ENCODE results near the gene TMEM201.

TMEM201 gene

DNA sequence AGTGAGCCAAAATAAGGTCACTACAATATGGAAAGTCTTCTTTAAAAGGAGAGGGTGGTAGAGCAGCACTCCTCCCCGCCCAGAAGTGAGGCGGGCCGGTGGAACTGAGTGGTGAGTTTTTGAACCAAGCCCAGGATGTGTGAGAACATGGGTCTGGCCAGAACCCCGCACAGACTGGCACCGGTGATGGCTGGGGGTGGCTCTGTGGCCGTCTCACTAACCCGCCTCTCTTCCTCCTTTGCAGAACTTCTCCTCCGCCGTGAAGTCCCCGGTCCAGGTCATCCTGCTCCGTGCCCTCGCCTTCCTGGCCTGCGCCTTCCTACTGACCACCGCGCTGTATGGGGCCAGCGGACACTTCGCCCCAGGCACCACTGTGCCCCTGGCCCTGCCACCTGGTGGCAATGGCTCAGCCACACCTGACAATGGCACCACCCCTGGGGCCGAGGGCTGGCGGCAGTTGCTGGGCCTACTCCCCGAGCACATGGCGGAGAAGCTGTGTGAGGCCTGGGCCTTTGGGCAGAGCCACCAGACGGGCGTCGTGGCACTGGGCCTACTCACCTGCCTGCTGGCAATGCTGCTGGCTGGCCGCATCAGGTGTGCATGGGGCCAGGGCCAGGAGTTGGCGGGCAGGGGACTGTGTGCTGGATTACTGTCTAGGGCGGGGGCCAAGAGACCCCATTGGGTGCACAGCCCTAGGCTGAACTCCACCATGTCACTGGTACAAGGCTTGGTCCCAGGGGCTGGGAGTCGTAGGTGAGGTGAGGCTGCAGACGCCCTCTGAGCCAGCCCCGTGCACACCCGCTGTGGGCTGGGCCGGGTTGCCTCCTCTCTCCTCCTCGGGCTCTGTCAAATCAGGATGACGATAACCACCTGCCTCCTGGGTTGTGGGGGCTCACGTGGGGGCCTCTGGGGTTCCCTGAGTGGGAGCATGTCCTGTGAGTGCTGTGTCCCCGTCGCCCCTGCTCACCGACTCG lies 12.4 kb downstream of the TMEM201 start:
- no peak for DNase-seq (ENCODE audit: low spot score)

DNA sequence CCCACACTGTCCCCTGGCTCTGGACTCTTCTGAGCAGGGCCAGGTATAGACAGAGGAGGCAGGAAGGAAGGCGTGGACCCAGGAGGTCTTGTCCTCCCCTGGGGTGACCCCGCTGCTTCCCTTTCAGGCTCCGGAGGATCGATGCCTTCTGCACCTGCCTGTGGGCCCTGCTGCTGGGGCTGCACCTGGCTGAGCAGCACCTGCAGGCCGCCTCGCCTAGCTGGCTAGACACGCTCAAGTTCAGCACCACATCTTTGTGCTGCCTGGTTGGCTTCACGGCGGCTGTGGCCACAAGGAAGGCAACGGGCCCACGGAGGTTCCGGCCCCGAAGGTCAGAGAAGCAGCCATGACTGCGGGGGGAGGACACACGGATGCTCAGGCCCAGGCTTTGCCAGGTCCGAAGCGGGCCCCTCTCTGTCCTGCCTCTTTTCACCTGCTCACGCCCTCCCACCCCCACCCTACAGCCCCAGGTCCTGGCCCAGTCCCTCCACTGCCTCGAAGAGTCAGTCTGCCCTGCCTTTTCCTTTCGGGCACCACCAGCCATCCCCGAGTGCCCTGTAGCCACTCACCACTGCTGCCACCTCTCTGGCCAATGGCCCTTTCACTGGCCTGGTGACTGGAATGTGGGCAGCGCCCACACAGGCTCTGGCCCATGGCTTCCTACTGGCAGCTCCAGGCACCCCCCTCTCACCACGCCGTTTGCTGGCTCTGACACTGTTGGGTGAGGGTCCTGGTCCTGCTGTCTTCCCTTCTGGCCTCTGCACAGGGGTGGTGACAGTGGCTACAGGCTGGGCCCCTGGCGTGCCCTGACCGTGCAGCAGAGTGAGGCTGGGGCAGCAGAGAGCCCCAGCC lies 13.5 kb downstream of the TMEM201 start:
- no peak for DNase-seq (ENCODE audit: low spot score)

DNA sequence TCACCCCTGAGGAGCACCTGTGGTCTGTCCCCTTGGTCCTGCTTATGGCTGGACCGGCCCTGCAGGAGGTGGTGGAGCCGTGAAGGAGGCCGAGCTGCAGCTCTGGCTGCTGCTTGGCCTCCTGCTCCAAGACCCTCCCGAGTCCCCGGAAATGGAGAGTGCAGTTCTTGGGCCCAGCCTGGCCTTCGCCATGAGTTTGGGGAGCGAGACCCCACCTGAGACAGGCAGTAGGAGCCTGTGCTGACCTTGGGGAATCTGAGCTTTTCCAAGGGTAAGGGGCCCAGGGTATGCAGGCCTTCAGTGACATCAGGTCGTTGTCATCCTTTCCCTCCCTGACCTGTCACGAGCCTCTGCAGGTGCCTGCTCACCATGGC lies 14.1 kb downstream of the TMEM201 start:
- no peak for DNase-seq (ENCODE audit: low spot score)

DNA sequence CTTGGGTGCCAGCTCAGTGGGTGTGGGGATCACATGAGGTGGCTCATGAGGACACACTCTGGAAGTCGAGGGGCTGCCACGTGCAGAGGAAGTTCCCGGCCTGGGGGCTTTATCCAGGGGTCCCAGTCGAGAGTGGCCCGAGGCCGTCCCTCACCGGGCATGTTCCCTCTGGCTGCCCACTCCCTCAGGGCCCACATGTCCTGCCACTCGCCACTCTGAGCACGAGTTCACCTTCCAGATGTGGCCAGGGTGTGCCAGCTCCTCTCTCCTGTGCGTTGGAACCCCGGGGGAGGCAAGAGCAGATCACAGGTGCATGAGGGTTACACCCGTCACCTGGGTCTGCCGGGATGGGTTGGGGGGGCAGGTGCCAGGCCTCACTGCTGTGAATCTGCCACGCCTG lies 14.6 kb downstream of the TMEM201 start:
- no peak for DNase-seq (ENCODE audit: low spot score)

DNA sequence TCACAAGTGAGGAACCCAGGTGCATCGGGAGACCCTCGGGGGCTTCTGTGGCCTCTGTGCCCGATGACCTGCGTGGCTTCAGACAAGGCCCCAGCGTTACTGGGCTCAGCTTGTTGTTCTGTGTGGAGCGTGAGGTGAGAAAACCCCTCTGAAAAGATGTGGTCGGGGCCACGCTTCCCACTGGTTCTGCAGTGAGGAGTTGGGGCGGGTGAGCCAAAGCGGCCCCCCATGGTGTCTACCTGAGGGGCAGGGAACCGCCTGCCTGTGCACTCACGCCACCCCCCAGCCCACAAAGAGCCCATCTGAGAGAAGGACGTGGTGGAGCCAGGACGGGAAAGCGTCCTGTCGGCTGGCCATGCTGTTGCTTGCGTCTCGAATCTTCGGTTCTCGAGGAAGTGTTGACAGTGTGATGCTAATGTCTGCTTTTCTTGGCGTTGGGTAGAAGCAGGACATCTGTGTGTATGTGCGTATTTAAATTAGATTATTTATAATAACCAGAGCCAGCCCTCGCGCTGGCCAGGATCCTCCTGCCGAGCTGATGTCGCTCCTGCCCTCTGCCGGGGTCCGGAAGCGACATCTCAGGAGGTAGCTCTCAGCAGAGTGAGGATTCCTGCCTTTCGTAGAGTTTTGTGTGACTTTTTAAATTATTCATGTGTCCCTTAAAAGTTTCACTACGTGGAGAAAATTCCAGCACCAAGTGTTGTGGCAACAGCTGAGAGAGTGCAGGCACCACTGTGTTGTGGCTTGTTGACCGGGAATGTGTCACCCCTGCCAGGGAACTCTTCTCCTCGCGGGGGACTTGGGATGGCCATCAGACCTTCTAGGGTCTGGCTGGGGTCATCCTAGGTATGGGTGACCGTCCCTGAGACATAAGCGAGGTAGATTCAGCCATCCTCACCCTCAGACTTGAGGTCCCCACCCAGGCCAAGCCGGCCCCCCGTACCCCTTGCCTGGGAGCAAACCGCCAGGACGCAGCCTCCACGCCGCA lies 15.3 kb downstream of the TMEM201 start:
- DNase-seq (ENCODE audit: low spot score), result no peak

DNA sequence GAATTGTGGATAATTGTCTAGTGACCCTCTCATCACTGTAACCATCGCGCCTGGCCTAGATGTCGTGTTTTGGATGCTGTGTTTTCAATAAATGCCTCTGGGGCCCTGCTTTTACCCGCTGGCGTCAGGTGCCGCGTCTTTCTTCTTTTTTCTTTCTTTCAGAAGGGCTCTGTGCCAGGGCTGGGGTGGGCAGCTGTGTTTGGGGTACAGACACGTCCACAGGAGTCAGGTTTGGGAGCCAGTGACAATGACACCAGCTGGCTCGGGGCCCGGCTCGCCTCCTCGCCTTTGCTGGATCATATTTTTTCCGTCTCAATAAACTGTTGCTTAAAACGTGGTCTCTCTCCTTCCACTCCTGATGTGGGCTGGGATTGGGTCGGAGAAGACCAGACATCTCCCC lies 16.1 kb downstream of the TMEM201 start:
- no peak for DNase-seq (ENCODE audit: low spot score)

DNA sequence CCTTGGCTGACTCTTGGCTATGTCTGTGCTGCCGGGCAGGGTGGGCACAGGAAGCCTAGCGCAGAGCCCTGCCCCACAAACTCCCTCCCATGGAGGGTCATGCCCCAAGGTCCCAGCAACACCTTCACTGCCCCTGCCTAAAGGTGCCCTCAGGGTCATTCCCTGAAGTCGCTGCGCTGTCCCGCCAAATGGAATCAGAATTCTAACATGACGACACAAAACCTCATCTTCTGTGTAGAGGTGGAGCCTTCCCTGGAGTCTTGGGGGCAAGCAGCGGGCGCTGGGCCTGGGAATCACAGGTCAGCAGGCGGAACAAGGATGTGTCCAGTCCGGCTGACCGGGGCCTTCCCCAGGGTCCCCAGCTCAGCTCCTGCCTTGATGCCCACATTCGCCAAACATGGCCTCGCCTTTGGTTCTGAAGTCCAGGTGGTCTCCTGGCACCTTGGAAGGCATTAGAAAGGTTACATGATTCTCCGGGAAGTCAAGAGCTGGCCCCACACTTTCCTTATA lies 17.3 kb downstream of the TMEM201 start:
- DNase-seq (ENCODE audit: low spot score), result no peak

DNA sequence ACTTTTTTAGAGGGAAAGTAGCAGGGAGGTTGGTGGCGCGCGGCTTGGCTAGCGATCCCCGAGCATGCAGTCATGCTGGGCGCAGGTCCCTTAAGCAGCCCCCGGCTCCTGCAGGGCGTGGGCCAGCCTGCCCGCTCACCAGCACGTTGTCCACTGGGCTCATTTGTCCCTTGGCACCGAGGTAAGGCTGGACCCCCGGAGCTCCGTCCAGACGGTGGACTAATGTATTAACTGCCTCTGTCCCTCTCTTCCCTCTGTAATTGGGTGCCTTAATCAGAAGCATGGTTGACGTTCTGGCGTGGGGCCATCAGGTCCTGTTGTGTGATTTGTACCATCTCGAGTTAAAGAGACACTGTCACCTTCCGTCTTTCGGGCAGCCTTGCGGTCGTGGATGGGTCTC lies 17.7 kb downstream of the TMEM201 start:
- no peak for DNase-seq (ENCODE audit: low spot score)

DNA sequence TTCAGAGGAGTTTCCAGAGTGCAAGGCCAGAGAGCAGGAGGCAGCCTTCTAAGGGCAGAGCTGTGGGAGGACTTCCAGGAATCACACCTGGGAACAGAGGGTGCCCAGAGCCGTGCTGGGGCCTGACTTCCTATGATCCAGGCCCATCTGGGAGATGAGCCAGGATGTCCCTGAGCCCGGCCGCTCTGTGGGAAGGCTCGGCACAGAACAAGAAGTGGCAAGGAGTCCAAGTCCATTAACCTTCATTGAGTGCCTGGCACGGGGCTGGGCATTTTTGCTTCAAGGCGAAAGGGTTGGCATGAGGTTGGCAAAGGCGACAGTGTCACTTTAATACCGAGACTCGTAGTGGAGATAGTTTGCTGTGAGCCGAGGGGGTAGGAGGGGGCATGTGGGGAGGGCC lies 18.2 kb downstream of the TMEM201 start:
- DNase-seq (ENCODE audit: low spot score), result no peak

DNA sequence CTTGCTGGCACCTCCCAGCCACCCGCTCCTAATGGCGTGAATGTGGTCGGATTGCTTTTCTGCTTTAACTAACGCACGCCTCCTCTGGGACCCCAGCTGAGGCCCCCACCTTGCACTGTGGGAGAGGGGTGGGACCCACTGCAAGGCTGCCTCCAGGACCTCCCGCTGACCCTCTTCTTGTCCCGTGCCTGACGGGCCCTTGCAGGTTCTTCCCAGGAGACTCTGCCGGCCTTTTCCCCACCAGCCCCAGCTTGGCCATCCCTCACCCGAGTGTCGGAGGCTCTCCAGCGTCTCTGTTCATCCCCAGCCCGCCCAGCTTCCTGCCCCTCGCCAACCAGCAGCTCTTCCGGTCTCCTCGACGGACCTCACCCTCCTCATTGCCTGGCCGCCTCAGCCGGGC lies 18.6 kb downstream of the TMEM201 start:
- no peak for DNase-seq (ENCODE audit: low spot score)

DNA sequence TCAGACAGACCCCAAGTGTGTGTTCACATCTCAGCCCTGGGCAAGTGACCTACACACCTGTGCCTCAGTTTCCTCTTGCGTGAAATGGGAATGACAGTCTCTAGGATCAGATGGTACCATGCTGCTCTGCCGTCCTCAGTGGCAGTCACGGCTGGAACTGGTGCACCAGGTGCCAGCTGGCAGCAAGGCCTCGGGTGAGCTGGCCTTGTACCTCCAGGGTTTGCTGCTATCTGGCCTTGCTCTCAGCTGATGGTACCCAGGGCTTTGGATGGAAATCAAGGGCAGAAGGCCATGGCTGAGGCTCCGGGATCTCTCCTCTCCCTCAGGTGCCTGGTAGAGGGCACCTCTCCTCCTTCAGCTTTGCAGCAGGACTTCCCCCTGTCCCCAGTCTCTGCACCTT lies 21.3 kb downstream of the TMEM201 start:
- DNase-seq (ENCODE audit: low spot score), result no peak

DNA sequence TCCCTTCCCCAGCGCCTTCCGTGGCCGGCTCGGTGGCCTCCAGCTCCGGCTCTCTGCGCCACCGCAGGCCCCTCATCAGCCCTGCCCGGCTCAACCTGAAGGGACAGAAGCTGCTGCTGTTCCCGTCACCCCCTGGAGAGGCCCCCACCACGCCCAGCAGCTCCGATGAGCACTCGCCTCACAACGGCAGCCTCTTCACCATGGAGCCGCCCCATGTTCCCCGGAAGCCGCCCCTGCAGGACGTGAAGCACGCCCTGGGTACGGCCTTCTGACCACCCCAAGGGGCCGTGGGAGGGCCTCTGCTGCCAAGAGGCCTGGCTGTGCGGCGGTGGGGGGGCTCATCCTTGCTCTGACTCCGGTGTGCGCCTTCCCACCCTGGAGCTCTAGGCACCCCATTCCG lies 21.8 kb downstream of the TMEM201 start:
- DNase-seq (ENCODE audit: low spot score), result no peak

DNA sequence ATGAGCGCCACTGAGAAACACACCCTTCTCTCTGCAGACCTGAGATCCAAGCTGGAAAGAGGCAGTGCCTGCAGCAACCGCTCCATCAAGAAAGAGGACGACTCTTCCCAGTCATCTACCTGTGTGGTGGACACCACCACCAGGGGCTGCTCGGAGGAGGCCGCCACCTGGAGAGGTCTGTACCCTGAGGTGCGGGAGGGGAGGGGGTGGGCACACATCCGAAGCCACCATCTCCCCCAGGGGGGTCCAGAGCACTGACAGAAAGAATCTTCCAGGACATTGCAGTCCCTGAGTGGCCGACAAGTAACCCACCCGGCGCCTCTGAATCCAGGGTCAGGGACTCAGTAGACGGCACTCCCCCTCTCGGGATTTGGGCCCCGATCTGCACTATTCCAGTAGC lies 23.0 kb downstream of the TMEM201 start:
- DNase-seq (ENCODE audit: low spot score), result no peak

DNA sequence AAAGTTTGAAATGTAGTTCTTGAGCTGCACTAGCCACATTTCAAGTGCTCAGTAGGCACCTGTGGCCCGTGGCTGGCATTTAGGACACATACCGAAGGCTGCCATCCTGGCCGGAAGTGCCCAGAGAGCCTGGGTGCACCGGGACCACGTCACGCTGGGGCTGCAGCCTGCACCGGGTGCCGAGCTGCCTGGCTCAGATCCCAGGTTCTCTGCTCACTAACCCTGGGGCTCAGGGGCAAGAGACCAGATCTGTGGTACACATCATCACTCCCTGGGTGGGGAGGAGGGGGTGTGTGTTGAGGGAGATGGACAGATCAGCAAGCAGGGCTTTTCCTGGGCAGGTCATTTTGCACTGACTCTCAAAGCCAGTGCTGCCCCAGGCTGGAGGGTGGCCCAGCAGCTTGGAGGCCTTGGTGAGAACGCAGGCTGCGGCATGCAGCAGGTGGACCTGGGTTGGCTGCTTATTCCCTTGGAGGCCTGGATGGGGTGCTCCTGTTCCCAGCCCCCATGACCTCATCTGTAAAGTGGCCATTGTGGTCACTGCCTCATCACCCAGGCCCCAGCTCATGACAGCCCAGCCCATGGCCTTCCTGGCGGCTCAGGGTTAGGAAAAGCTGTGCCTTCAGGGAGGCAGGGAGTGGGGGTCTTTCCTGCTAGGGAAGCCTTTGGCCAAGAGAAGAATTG lies 23.6 kb downstream of the TMEM201 start:
- no peak for DNase-seq (ENCODE audit: low spot score)

DNA sequence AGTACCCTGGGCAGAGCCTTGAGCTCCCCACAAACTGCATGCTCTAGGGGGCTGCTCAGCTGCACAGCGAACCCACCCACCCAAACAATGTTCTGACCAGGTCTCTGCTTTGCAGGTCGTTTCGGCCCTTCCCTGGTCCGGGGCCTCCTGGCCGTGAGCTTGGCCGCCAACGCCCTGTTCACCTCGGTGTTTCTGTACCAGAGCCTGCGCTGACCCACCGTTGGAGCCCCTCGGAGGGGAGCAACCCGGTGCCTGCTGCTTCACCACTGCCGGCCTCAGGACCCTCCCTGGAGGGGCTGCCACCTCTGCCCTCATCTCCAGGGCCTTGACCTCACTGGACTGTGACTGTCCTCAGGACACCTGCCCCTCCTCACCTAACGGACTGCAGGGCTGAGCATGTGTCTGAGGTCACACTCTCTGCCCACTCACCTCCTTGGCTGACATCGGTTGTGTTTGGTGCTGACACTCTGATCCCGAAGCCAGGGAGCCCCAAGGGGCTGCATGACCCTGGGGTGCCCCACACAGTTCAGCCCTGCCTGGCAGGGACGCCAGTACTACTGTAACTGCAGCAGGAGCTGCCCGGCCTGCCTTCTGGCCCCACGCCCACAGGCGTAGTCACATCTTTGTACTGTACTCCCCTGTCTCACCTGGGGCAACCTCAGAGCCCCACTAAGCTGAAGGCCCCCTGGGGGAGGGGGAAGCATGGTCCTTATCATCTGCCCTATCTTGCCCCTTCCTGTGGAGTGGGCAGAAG lies 24.3 kb downstream of the TMEM201 start:
- DNase-seq (ENCODE audit: low spot score), result no peak

DNA sequence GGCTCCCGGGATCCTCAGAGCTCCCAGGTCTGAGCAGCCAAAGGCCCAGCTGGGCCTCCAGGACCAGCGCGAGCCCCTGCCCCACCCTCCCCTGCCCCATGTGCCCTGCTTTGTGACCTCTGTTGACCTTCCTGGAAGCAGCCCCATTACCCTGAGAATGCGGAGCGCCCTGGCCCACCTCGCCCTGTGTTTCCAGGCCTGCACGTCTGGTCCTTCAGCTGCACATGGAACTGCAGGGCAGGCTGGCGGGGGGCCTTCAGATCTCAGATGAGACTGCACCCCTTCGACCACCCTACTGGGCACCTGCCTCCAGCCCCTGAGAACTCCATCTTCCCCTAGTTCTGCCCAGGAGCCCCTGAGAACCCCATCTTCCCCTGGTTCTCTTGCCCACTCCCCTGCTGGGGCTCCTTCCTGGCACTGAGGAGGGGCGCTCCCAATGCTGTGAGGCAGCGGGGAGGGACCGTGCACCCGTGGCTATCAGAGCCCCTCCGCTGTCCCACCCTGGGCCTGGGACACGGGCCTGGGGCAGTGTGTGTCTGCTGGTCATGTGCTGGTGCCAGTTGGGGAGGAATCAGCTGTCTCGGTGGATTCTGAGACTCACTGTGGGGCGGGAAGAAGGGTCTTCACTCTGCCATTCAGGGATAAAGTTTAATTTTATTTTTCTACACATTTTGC lies 25.1 kb downstream of the TMEM201 start:
- no peak for DNase-seq (ENCODE audit: low spot score)

DNA sequence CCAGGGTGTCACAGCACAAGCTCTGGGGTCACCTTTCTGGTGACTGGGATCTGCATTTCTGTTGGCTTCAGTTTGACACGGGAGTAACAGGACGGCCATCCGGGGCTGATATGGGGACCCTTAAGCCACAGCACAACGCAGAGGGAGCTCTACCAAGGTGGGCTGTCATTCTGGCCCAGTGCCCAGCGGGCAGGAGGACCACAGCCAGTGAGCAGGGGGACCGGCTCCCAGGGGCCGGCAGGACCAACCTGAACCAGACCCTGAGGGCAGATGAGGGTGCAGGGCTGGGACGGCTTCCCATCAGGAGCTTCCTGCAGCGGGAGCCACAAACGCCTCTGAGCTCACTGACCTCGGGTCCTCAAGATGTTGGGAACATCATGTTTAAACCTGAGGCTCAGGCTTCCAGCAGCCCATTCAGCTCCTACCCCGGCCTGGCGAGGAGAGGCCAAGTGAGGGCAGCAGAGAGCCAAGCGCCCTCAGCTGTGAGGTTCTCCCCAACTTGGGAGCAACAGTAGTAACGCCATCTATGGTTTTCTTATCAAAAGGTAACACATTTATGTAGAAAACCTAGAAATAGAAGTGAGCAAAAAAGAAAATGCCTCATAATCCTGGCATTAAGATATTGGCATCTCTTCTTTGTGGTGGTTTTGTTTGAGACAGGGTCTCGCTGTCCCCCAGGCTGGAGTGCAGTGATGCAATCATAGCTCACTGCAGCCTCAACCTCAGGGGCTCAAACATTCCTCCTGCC lies 26.8 kb downstream of the TMEM201 start:
- peak; percentile 71 for DNase-seq (ENCODE audit: low spot score)

DNA sequence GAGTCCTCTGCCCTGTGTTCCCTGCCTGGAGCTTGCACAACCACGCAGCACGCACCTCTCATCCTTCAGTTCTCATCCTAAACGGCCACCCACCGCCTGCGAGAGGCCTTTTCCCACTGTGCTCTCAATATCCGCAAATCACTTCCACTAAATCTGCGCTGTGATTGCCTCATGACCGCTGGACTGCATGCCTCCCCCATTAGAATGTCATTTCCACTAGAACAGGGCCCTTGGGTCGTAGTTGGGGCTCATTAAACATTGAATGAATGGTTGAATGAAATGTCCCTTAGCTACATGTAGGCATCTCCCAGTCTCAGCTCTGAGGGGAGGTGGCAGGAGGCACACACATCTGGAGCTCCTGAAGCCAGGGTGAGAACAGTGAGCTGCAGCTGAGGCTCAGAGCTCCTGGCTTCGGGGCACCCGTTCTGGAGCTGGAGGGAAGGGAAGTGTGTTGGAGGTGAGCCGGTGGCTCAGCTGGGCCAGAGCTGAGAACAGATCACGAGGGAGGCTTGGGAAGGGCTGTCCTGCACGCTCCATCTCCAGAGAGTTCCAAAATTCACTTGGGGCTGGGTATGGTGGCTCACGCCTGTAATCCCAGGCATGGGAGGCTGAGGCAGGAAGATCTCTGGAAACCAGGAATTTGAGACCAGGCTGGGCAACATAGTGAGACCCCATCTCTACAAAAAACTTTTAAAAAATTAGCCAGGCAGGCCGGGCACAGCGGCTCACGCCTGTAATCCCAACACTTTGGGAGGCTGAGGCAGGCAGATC lies 30.4 kb downstream of the TMEM201 start:
- DNase-seq (ENCODE audit: low spot score), result no peak
